Panc1 (cell line): ENCODE measurements around the gene SLC25A6.

ENCODE experiments used
- POLR2AphosphoS5 ChIP-seq: IDR thresholded peaks from 2 replicates; pipeline ENCODE4 v1.6.1; 2012; ENCODE audit warnings: mild to moderate bottlenecking, low read depth, low read length, moderate library complexity
- SIN3A ChIP-seq: IDR thresholded peaks from 2 replicates; pipeline ENCODE4 v1.6.1; 2012; ENCODE audit warnings: low read depth, mild to moderate bottlenecking, low read length, moderate library complexity, borderline replicate concordance; ENCODE audit not compliant: insufficient read depth
- TF ChIP-seq, protein P1 (sequence below): fragments of 450-650 bp; IDR thresholded peaks from 2 replicates; pipeline ENCODE4 v1.5.1; 2017; ENCODE audit warnings: mild to moderate bottlenecking
- TF ChIP-seq, protein P2 (sequence below), 2 experiments: IDR thresholded peaks; 2 replicates each; pipeline ENCODE4 v1.6.1; 2011 to 2012; ENCODE audit warnings: low read depth in 2 of 2, control low read depth in 1 of 2, low read length in 1 of 2, mild to moderate bottlenecking in 1 of 2, moderate library complexity in 1 of 2; ENCODE audit not compliant: insufficient read depth in 1 of 2

DNA sequence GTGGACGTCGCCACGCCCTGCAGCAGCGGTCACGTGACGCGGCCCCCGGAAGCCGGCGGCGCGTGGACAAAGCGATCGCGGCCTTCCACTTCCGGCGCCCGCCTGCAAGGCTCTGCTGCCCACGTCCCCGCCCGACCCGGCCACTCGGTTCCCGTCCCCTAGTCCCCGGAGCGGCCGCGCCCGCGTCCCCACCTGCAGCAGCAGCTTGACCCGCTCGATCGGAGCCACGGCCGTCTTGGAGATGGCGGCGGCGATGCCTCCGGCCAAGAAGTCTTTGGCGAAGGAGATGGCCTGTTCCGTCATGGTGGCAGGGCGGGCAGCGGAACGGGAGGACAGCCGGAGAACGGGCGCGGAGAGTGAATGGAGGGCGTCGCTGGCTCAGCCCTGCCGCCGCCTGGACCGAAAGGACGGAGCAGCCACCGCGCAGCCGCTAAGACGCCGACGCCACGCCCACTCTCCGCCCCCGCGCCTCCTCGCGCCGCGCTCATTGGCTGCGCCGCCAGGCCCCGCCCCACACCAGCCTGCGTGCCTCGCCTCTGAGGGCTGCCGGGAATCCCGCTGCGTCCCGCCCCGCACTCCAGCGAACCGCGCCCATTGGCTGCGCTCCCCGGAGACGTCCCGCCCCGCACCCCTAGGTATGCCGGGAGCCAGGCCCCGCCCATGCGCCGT, at the start of gene SLC25A6:
- TF ChIP-seq, protein P1, sequence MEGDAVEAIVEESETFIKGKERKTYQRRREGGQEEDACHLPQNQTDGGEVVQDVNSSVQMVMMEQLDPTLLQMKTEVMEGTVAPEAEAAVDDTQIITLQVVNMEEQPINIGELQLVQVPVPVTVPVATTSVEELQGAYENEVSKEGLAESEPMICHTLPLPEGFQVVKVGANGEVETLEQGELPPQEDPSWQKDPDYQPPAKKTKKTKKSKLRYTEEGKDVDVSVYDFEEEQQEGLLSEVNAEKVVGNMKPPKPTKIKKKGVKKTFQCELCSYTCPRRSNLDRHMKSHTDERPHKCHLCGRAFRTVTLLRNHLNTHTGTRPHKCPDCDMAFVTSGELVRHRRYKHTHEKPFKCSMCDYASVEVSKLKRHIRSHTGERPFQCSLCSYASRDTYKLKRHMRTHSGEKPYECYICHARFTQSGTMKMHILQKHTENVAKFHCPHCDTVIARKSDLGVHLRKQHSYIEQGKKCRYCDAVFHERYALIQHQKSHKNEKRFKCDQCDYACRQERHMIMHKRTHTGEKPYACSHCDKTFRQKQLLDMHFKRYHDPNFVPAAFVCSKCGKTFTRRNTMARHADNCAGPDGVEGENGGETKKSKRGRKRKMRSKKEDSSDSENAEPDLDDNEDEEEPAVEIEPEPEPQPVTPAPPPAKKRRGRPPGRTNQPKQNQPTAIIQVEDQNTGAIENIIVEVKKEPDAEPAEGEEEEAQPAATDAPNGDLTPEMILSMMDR = no peak
- TF ChIP-seq, protein P2, sequence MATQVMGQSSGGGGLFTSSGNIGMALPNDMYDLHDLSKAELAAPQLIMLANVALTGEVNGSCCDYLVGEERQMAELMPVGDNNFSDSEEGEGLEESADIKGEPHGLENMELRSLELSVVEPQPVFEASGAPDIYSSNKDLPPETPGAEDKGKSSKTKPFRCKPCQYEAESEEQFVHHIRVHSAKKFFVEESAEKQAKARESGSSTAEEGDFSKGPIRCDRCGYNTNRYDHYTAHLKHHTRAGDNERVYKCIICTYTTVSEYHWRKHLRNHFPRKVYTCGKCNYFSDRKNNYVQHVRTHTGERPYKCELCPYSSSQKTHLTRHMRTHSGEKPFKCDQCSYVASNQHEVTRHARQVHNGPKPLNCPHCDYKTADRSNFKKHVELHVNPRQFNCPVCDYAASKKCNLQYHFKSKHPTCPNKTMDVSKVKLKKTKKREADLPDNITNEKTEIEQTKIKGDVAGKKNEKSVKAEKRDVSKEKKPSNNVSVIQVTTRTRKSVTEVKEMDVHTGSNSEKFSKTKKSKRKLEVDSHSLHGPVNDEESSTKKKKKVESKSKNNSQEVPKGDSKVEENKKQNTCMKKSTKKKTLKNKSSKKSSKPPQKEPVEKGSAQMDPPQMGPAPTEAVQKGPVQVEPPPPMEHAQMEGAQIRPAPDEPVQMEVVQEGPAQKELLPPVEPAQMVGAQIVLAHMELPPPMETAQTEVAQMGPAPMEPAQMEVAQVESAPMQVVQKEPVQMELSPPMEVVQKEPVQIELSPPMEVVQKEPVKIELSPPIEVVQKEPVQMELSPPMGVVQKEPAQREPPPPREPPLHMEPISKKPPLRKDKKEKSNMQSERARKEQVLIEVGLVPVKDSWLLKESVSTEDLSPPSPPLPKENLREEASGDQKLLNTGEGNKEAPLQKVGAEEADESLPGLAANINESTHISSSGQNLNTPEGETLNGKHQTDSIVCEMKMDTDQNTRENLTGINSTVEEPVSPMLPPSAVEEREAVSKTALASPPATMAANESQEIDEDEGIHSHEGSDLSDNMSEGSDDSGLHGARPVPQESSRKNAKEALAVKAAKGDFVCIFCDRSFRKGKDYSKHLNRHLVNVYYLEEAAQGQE (IDR thresholded peaks at IDR 0.05; ENCODE audit: insufficient read depth in 1 of 2, low read depth in 2 of 2, low read length in 1 of 2) = peak in 1 of 2 experiments; percentile 15; a peak in 1 of 4 replicates
- peak; percentile 71 for TF ChIP-seq POLR2AphosphoS5
- TF ChIP-seq SIN3A = no peak
